Effector memory CD8-positive, alpha-beta T cell (primary cell): Measurements from ENCODE around the gene CD33.

Source experiments
- ATAC-seq: fragments of 150-1000 bp; cut with Tn5 transposase; replicated peaks from 2 replicates; pipeline ENCODE4 v1.10.0; 2021; ENCODE audit warnings: mild to moderate bottlenecking, moderate library complexity
- DNase-seq, 3 experiments: peaks; one replicate each; pipeline ENCODE4 v3.0.0; 2021
- H3K27ac Mint-ChIP-seq, 2 donors: one replicate each; pipeline ENCODE4 v1.8.0; 2022; ENCODE audit warnings: mild to moderate bottlenecking in 2 of 2, mixed read lengths in 2 of 2, moderate library complexity in 2 of 2
- H3K27me3 Mint-ChIP-seq, 2 donors: one replicate each; pipeline ENCODE4 v1.8.0; 2022; ENCODE audit warnings: mixed read lengths in 2 of 2
- H3K36me3 Mint-ChIP-seq: one replicate; pipeline ENCODE4 v1.8.0; 2022; ENCODE audit warnings: mild to moderate bottlenecking, moderate library complexity, mixed read lengths; ENCODE audit not compliant: insufficient read depth
- H3K4me1 Mint-ChIP-seq, 2 donors: one replicate each; pipeline ENCODE4 v1.8.0; 2022; ENCODE audit warnings: low read depth in 2 of 2, mixed read lengths in 2 of 2
- H3K4me3 Mint-ChIP-seq, 2 donors: one replicate each; pipeline ENCODE4 v1.8.0; 2022; ENCODE audit warnings: mild to moderate bottlenecking in 2 of 2, mixed read lengths in 2 of 2, moderate library complexity in 2 of 2
- H3K9me3 Mint-ChIP-seq, 2 donors: one replicate each; pipeline ENCODE4 v1.8.0; 2022; ENCODE audit warnings: mixed read lengths in 2 of 2

Gene CD33

GRCh38 chr19:51220996-51221395, 3.9 kb upstream of the CD33 start:
- Mint-ChIP-seq H3K27me3 (peaks cover 53 to 97% of the 10 kb centered on the region in 2 donors), H3K9me3 (no peaks in the 10 kb centered on the region), H3K4me3 (no peak overlapping the region), H3K4me1 (no peaks in the 10 kb centered on the region), H3K36me3 (peaks cover 2% of the 10 kb centered on the region), H3K27ac (no peak overlapping the region)
- no peak for ATAC-seq
- no peak for DNase-seq

DNA sequence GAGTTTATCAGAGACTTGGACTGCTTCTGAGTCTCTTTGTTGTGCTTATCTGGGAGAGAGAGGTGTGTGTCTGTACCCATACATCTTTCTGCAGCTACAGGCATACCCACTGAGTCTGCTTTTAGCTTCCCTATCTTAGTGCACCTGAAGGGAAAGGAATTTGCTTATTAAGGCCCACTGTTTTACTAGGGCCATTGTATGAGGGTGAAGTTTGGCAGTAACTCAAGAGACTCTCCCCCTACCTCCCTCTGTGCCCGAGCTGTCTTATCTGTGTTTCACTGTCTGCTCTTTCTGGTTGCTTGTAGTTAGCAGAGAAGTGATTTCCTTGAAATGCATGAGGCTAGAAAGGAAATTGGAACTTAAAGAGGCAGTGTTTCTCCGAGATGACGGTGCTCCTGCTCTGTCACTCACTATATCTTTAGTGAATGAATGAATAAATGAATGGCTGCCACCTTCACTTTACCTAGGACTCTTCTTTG, 678 bp upstream of the CD33 start:
- ATAC-seq (no peak), DNase-seq (no peak)
- H3K9me3 Mint-ChIP-seq = no peaks in the 10 kb centered on the region
- no peak overlapping the region for H3K4me3 Mint-ChIP-seq
- no peaks in the 10 kb centered on the region for H3K4me1 Mint-ChIP-seq
- peaks cover 50 to 78% of the 10 kb centered on the region in 2 donors for H3K27me3 Mint-ChIP-seq
- no peaks in the 10 kb centered on the region for H3K36me3 Mint-ChIP-seq
- no peak overlapping the region for H3K27ac Mint-ChIP-seq

- no peak overlapping the region for H3K4me3 Mint-ChIP-seq
- no peaks in the 10 kb centered on the region for H3K36me3 Mint-ChIP-seq
- ATAC-seq (no peak), DNase-seq (no peak)
- no peaks in the 10 kb centered on the region for H3K4me1 Mint-ChIP-seq
- H3K27ac Mint-ChIP-seq = no peak overlapping the region
- H3K27me3 Mint-ChIP-seq = peaks cover 43 to 73% of the 10 kb centered on the region in 2 donors
- H3K9me3 Mint-ChIP-seq = no peaks in the 10 kb centered on the region
Observed at GRCh38 chr19:51226067-51226466, 1.2 kb downstream of the CD33 start.

- no peaks in the 10 kb centered on the region for H3K9me3 Mint-ChIP-seq
- H3K36me3 Mint-ChIP-seq = no peaks in the 10 kb centered on the region
- no peak for ATAC-seq
- H3K4me1 Mint-ChIP-seq = no peaks in the 10 kb centered on the region
- H3K27me3 Mint-ChIP-seq = peaks cover 53 to 76% of the 10 kb centered on the region in 2 donors
- DNase-seq = no peak
- H3K27ac Mint-ChIP-seq = no peak overlapping the region
- H3K4me3 Mint-ChIP-seq = no peak overlapping the region
Observed at GRCh38 chr19:51227326-51227725, 2.4 kb downstream of the CD33 start.

- DNase-seq (no peak), ATAC-seq (no peak)
- Mint-ChIP-seq H3K4me1 (no peaks in the 10 kb centered on the region), H3K4me3 (no peak overlapping the region), H3K27ac (no peak overlapping the region), H3K27me3 (peaks cover 55 to 76% of the 10 kb centered on the region in 2 donors), H3K9me3 (no peaks in the 10 kb centered on the region), H3K36me3 (no peaks in the 10 kb centered on the region)
Observed at GRCh38 chr19:51227966-51228365, 3.1 kb downstream of the CD33 start.

DNA sequence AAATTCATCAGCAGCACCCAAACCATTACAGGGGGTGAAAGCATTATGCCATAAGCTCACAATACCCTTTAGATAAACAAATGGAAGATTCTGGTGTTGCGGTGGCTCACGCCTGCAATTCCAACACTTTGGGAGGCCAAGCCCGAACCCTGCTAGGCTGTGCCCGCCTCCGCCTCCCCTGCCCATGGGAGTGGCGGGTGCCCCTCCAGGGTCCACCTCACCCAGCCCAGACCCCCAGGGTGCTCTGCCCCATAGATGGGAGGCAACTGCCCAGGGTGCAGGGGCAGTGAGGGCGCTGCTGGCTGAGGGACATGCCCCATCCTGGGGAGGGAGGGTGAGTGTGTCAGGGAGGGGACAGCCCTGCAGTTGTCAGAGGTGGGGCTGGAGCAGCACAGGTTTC, 16.0 kb downstream of the CD33 start:
- ATAC-seq = no peak

GRCh38 chr19:51242881-51243630, 18.2 kb downstream of the CD33 start:
- Mint-ChIP-seq H3K27ac (no peak overlapping the region), H3K4me1 (peaks cover 3 to 6% of the 10 kb centered on the region in 2 donors), H3K4me3 (no peak overlapping the region), H3K27me3 (peaks cover 24 to 27% of the 10 kb centered on the region in 2 donors), H3K9me3 (no peaks in the 10 kb centered on the region), H3K36me3 (no peaks in the 10 kb centered on the region)
- DNase-seq (no peak), ATAC-seq (no peak)

More for the DNA sequence above, 16.0 kb downstream of the CD33 start:
- Mint-ChIP-seq H3K36me3 (no peaks in the 10 kb centered on the region), H3K4me1 (peaks cover 3 to 6% of the 10 kb centered on the region in 2 donors), H3K9me3 (no peaks in the 10 kb centered on the region), H3K4me3 (no peak overlapping the region), H3K27ac (no peak overlapping the region), H3K27me3 (peaks cover 19 to 27% of the 10 kb centered on the region in 2 donors)
- no peak for DNase-seq

- DNase-seq = no peak
- H3K4me1 Mint-ChIP-seq = peaks cover 3 to 6% of the 10 kb centered on the region in 2 donors
Observed at GRCh38 chr19:51246164-51246552, 21.3 kb downstream of the CD33 start.

DNA sequence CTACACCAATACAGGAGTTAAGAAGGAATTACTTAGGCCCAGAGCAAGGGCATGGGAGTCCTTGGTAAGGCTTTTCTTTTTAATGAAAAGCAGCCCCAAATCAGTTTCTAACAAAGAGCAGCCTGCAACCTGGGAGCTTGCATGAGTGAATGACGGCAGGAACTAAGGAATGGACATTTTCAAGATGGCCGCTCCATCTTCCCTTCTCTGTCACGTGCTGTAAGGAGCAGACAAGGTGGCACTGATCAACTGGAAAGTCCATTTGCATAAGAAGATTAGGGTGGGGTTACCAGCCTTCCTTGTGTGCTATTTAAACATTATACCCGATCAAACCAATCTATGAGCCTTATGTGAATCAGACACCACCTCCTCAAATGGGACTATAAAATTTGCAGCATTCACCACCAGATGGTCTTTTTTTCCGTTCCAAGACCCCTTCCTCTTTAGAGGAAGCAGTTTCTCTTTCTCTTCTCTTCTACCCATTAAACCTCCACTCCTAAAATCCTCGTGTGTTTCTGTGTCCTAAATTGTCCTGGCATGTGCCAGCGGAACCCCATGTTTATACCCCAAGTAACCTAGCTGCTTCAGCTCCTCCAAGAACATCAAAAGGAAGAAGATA, 23.2 kb downstream of the CD33 start:
- peaks cover 3 to 7% of the 10 kb centered on the region in 2 donors for H3K4me1 Mint-ChIP-seq
- H3K9me3 Mint-ChIP-seq = no peaks in the 10 kb centered on the region
- H3K36me3 Mint-ChIP-seq = no peaks in the 10 kb centered on the region
- no peak for ATAC-seq
- peaks cover 9 to 51% of the 10 kb centered on the region in 2 donors for H3K27me3 Mint-ChIP-seq
- DNase-seq = no peak
- no peak overlapping the region for H3K4me3 Mint-ChIP-seq
- H3K27ac Mint-ChIP-seq = no peak overlapping the region

More at GRCh38 chr19:51246164-51246552, 21.3 kb downstream of the CD33 start:
- Mint-ChIP-seq H3K9me3 (no peaks in the 10 kb centered on the region), H3K36me3 (no peaks in the 10 kb centered on the region), H3K27me3 (peaks cover 26 to 34% of the 10 kb centered on the region in 2 donors), H3K4me3 (no peak overlapping the region), H3K27ac (no peak overlapping the region)
- ATAC-seq = no peak

- Mint-ChIP-seq H3K4me1 (peaks cover 0 to 8% of the 10 kb centered on the region in 2 donors), H3K9me3 (no peaks in the 10 kb centered on the region), H3K4me3 (no peak within 1 kb of the TSS), H3K36me3 (no peaks in the 10 kb centered on the region), H3K27me3 (peaks cover 0 to 31% of the 10 kb centered on the region in 2 donors), H3K27ac (no peak within 1 kb of the TSS)
- DNase-seq = no peak
- no peak for ATAC-seq
Observed at GRCh38 chr19:51250786-51251467, 26.0 kb downstream of the CD33 start, which contains the start of gene SIGLECL1. SIGLECL1 (plus strand) TSS chr19:51251080; CDS start chr19:51264073, 12,993 bp downstream.

DNA sequence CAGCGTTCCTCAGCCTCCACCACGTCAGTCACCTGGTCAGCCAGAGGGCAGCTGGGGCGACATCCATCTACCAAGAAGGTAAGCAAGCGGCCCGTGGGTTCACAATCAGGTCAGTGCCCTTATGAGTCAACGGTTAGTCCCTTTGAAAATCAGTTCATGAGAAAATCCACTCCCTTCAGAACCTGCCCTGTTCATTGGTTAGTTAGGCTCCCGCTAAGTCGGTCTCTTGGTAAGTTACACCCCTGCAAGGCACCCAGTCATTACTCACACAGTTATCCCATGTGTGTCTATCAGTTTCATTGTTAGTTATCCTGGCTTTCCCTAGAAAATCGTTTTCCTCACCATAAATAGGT, 26.6 kb downstream of the CD33 start:
- H3K36me3 Mint-ChIP-seq = no peaks in the 10 kb centered on the region
- no peak overlapping the region for H3K4me3 Mint-ChIP-seq
- H3K4me1 Mint-ChIP-seq = peaks cover 0 to 8% of the 10 kb centered on the region in 2 donors

GRCh38 chr19:51252306-51253079, 27.6 kb downstream of the CD33 start:
- peaks cover 0 to 8% of the 10 kb centered on the region in 2 donors for H3K4me1 Mint-ChIP-seq
- peaks cover 0 to 32% of the 10 kb centered on the region in 2 donors for H3K27me3 Mint-ChIP-seq
- H3K4me3 Mint-ChIP-seq = no peak overlapping the region
- H3K36me3 Mint-ChIP-seq = no peaks in the 10 kb centered on the region
- no peaks in the 10 kb centered on the region for H3K9me3 Mint-ChIP-seq
- no peak overlapping the region for H3K27ac Mint-ChIP-seq
- no peak for ATAC-seq
- DNase-seq = no peak

More for the DNA sequence above, 26.6 kb downstream of the CD33 start:
- Mint-ChIP-seq H3K27ac (no peak overlapping the region), H3K9me3 (no peaks in the 10 kb centered on the region), H3K27me3 (peaks cover 0 to 26% of the 10 kb centered on the region in 2 donors)
- ATAC-seq (no peak), DNase-seq (no peak)
